GM18517 (cell line): ENCODE results near the gene ABLIM2.

ENCODE experiments used
- ATAC-seq: cut with Tn5 transposase; IDR thresholded peaks from one replicate; pipeline ENCODE4 v1.9.1; 2021; ENCODE audit warnings: mild to moderate bottlenecking, moderate library complexity; ENCODE audit not compliant: unreplicated experiment

The ABLIM2 gene

DNA sequence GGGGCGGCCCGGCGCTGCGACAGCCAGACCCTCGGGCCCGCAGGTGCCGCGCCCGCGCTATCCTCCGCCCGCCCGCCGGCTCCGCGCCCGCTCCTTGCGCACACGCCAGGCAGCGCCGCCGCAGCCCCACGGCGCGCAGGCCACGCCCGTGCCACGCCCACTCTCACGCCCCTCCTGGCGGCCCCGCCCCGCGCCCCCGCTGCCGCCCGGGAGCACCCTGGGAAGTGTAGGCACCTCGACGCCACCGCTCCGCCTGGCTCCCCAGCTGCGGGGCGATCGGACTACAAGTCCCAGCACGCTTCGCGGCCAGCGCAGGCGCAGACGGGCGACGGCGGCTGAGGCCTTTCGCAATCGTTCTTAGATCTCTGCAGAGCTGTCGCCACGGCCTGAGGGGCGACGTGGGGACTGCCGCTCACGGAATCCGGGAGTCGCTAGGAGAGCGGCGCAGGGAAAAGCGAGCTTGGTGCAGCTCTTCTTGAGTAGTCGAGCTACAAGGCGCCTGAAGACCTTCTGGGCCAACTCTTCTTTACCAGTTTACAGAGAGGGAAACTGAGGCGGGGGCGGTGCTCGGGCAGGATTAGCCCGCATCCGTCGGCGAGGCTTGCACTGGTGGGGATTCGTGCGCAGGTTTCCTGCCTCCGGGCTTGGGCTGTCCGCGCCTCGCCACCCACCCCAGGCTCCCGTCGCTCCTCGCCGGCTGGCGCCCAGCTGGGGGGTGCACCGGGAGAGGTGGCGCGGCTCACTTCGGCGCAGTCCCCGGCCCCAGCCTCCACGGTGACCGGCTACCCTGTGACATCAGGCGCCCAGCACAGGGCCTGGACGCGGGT is at the start of gene ABLIM2:
ABLIM2 (minus strand) TSS at position 104 of the 827 bp plus-strand sequence. CDS start 124 bp downstream, outside the sequence.
- ATAC-seq, result peak; percentile 96

DNA sequence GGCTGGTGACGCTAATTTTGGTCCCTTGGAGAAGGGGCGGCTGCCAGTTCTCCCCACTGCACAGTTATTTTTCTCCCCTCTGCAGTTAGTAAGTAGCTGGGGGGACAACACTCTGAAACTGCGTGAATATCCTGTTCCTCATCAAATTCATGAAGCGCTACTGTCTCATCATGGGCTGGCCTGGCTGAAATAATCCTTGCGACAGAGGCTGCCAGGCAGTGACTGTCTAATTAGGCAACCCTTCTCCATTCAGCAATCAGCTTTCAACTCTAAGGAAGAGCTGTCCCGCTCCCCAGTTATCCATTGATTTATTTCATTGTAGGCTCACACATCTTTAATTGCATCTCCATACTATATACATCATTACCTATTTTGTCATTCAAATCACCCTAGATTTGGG is 48.7 kb upstream of the ABLIM2 start:
- ATAC-seq, result no peak

DNA sequence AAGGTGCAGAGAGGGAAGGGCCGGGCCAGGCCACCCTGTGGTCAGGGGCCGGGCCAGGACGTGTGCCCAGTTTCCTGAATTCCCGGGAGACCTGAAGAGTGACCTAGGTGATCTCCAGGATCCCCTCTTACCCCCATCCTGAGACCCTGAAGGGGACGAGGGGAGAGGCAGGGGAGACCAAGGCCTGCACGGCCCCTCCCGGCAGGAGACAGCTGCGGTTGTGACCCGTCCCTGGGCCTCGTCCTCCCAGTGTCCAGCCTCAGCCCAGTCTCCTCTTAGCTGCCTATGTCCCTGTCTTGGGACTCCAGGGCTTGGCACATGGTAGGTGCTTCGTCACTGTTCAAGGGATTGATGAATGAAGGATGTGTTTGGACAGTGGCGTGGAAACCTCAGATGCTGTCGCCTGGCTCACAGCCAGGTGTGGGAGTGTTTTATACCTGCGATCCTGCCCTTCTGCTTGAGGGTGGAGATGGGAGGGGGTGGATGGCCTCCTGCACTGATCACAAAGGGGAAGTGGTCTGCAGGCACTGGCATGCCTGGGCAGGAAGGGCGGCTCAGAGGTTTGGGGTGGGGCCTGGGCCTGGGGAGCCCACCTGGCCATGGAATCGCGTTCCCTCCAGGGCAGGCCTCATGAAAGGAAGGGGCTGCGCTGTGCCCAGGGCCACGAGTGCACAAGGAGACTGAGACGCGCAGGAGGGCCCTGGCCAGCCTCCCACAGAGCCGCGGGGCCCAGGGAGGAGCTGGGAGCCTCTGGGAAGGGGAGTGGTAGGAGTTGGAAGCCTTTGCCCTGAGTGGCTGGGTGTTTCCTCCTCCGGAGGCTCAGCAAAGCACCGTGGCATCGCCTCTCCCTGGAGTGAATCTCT is 47.4 kb upstream of the ABLIM2 start:
- no peak for ATAC-seq

GRCh38 chr4:8205241-8205707 is 46.7 kb upstream of the ABLIM2 start:
- no peak for ATAC-seq

GRCh38 chr4:8204576-8205227 is 46.1 kb upstream of the ABLIM2 start:
- ATAC-seq, result no peak

GRCh38 chr4:8203817-8204216 is 45.2 kb upstream of the ABLIM2 start:
- no peak for ATAC-seq

- no peak for ATAC-seq
These were observed 44.4 kb upstream of the ABLIM2 start for GRCh38 chr4:8203052-8203401.

- no peak for ATAC-seq
These were observed 43.8 kb upstream of the ABLIM2 start for GRCh38 chr4:8202108-8203051.

GRCh38 chr4:8201321-8201781 is 42.7 kb upstream of the ABLIM2 start:
- no peak for ATAC-seq

GRCh38 chr4:8200302-8200975 is 41.8 kb upstream of the ABLIM2 start:
- ATAC-seq, result no peak

GRCh38 chr4:8199594-8200301 is 41.1 kb upstream of the ABLIM2 start:
- no peak for ATAC-seq

GRCh38 chr4:8198906-8199593 is 40.4 kb upstream of the ABLIM2 start, which contains the start of gene SH3TC1:
Gene SH3TC1, plus strand, starts transcription at chr4:8199290. Its CDS starts 5,905 bp downstream, at chr4:8205195.
- ATAC-seq, result peak; percentile 80

GRCh38 chr4:8198206-8198905 is 39.7 kb upstream of the ABLIM2 start:
- no peak for ATAC-seq

GRCh38 chr4:8197521-8197920 is 38.9 kb upstream of the ABLIM2 start:
- ATAC-seq, result no peak

GRCh38 chr4:8195841-8196458 is 37.3 kb upstream of the ABLIM2 start:
- no peak for ATAC-seq

DNA sequence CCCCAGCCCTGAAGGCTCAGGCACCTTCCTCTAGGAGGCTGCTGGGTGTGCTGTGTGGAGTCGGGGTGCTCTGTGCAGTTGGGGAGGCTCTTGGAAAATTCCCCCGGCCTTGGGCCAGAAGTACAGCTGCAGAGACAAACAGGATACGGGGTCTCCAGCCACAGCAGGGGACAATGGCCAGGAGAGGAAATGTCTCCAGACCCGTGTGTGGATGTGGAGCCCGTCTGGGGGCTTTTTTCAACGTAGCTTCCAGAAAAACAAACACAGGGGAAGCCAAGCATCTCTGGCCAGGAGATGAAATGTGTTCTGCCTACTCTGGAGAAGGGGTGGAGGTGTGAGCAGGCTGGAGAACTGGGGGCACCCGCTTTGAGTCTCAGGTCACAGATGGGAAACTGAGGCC is 36.8 kb upstream of the ABLIM2 start:
- no peak for ATAC-seq
